ENCODE data around the gene STIM2. TPM values are rescaled to one million over a fixed set of nuclear protein-coding genes. Genes with fewer than 3 reads are reported as not detected.

Gene STIM2
- total and polyA plus RNA-seq, 2 donors (not counting 3 experiments of a cell fraction or from before 2014, with no cell fraction given) = 21.0 to 21.2 TPM

DNA sequence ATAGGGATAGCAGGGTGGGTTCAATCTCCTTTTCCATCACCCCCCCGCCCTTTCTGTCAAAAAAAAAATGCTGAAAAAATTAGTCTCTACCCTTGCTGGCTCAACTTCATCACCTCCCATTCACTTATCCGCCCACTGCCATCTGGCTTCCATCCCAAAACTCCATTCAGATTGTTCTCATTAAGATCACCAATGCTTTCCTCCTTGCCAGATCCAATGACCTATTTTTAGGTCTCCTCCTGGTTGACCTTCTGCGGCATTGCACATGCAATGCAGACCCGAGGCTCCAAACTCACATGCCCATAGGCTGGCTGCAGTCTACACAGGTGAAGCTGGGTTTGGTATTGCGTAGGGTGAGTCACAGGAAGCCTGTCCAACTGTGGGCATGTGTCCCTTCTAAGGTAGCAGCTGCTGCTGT, 21.1 kb upstream of the STIM2 start:
- H3K4me2 ChIP-seq (ENCODE audit: insufficient read depth, low read length) = no peak overlapping the region
- dilution Hi-C loops (cut with MboI; ENCODE audit: extremely low pct_ligation_motif_present, low sequenced_read_pairs) = no loop called here

DNA sequence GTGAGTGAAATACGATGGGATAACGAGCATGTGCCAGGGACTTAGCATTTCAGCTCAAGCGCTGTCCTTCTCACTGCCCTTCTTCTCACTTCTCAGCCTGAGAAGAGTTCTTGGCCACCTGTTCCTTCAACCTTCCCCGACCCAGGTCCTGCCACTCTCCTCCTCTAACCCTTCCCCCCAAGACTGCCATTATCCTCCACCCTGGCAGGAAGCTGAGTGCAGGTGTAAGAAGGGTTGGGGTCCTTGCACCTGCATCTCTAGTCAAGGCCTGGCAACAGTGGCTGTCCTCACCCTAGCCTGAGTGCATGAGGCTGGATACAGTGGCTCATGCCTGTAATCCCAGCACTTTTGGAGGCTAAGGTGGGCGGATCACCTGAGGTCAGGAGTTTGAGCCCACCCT, 19.9 kb upstream of the STIM2 start:
- H3K4me3 ChIP-seq (replicated peaks in 1 of 3; ENCODE audit: insufficient read depth in 1 of 3, low read depth in 1 of 3, low read length in 3 of 3) = no peak overlapping the region
- BruUV-seq (replicated peaks) = no TSS peak
- H3K27ac ChIP-seq (ENCODE audit: insufficient read depth, low read depth, low read length) = no peak overlapping the region
- no peaks in the 10 kb centered on the region for H3K9me1 ChIP-seq (replicated peaks; ENCODE audit: control insufficient read depth, extremely low read depth, insufficient read depth, low read length)
- H3K4me1 ChIP-seq (ENCODE audit: control insufficient read depth, extremely low read depth, insufficient read depth, low read length) = no peaks in the 10 kb centered on the region
- no peaks in the 10 kb centered on the region for H3K9me3 ChIP-seq (replicated peaks; ENCODE audit: control insufficient read depth, insufficient read depth, low read length)
- no peaks in the 10 kb centered on the region for H3K36me3 ChIP-seq (ENCODE audit: control insufficient read depth in 2 of 2, extremely low read depth in 1 of 2, insufficient read depth in 2 of 2, low read length in 2 of 2)
- CTCF ChIA-PET = no interaction called here
- intact Hi-C loops (cut with micrococcal nuclease) (no loop called here), dilution Hi-C loops (cut with MboI; ENCODE audit: extremely low pct_ligation_motif_present, low sequenced_read_pairs) (no loop called here)
- H3K27me3 ChIP-seq (ENCODE audit: control insufficient read depth in 2 of 2, insufficient read depth in 2 of 2, low read length in 2 of 2) = peaks cover 0 to 7% of the 10 kb centered on the region in 2 experiments
- no peak overlapping the region for H2AFZ ChIP-seq (ENCODE audit: low read depth, low read length)
- DNase-seq (ENCODE audit: low read depth, low spot score) (no peak), FAIRE-seq (no peak)
- POLR2A ChIA-PET = no interaction called here
- no peak overlapping the region for H3K9ac ChIP-seq (replicated peaks; ENCODE audit: extremely low read depth, insufficient read depth, low read length)
- no peaks in the 10 kb centered on the region for H3K79me2 ChIP-seq (ENCODE audit: control insufficient read depth, insufficient read depth, low read length)
- no peak overlapping the region for H3K4me2 ChIP-seq (ENCODE audit: insufficient read depth, low read length)
- no peaks in the 10 kb centered on the region for H4K20me1 ChIP-seq (replicated peaks; ENCODE audit: control insufficient read depth, extremely low read depth, insufficient read depth, low read length)
- no peak for TF ChIP-seq FOS (IDR thresholded peaks at IDR 0.05; ENCODE audit: borderline replicate concordance, insufficient read depth, low read length)
- TF ChIP-seq POLR2A (IDR thresholded peaks at IDR 0.05; ENCODE audit: low read depth, low read length) = no peak
- TF ChIP-seq JUN (IDR thresholded peaks at IDR 0.05; ENCODE audit: borderline replicate concordance, insufficient read depth, insufficient read length, low read depth) = no peak
- no peak for TF ChIP-seq EZH2 (IDR thresholded peaks at IDR 0.05; ENCODE audit: borderline replicate concordance, low read depth, low read length, severe bottlenecking)
- TF ChIP-seq, protein P1, sequence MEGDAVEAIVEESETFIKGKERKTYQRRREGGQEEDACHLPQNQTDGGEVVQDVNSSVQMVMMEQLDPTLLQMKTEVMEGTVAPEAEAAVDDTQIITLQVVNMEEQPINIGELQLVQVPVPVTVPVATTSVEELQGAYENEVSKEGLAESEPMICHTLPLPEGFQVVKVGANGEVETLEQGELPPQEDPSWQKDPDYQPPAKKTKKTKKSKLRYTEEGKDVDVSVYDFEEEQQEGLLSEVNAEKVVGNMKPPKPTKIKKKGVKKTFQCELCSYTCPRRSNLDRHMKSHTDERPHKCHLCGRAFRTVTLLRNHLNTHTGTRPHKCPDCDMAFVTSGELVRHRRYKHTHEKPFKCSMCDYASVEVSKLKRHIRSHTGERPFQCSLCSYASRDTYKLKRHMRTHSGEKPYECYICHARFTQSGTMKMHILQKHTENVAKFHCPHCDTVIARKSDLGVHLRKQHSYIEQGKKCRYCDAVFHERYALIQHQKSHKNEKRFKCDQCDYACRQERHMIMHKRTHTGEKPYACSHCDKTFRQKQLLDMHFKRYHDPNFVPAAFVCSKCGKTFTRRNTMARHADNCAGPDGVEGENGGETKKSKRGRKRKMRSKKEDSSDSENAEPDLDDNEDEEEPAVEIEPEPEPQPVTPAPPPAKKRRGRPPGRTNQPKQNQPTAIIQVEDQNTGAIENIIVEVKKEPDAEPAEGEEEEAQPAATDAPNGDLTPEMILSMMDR (IDR thresholded peaks at IDR 0.05; ENCODE audit: extremely low read depth in 1 of 2, insufficient read depth in 1 of 2, low read depth in 1 of 2, low read length in 2 of 2) = no peak
- TF ChIP-seq MYC (IDR thresholded peaks at IDR 0.05; ENCODE audit: low read depth, low read length) = no peak
- TF ChIP-seq, protein P2, sequence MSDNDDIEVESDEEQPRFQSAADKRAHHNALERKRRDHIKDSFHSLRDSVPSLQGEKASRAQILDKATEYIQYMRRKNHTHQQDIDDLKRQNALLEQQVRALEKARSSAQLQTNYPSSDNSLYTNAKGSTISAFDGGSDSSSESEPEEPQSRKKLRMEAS (IDR thresholded peaks at IDR 0.05; ENCODE audit: insufficient read depth, insufficient read length) = no peak
- no peak for TF ChIP-seq GATA2 (IDR thresholded peaks at IDR 0.05; ENCODE audit: insufficient read depth, insufficient read length, low read depth, low read length)
- no peak for TF ChIP-seq POLR2AphosphoS5 (IDR thresholded peaks at IDR 0.05; ENCODE audit: insufficient read depth, low read depth, low read length)

More for the DNA sequence above, 21.1 kb upstream of the STIM2 start:
- no peak overlapping the region for H3K27ac ChIP-seq (ENCODE audit: insufficient read depth, low read depth, low read length)
- no peaks in the 10 kb centered on the region for H3K36me3 ChIP-seq (ENCODE audit: control insufficient read depth in 2 of 2, extremely low read depth in 1 of 2, insufficient read depth in 2 of 2, low read length in 2 of 2)
- ChIA-PET POLR2A (no interaction called here), CTCF (no interaction called here)
- H3K4me3 ChIP-seq (replicated peaks in 1 of 3; ENCODE audit: insufficient read depth in 1 of 3, low read depth in 1 of 3, low read length in 3 of 3) = no peak overlapping the region
- no peak overlapping the region for H3K9ac ChIP-seq (replicated peaks; ENCODE audit: extremely low read depth, insufficient read depth, low read length)
- no TSS peak for BruUV-seq (replicated peaks)
- intact Hi-C loops (cut with micrococcal nuclease) = loop anchor here (2.0 kb wide), 1 partner anchor 15 kb away; no protein-coding TSS in a partner anchor
- no peak overlapping the region for H2AFZ ChIP-seq (ENCODE audit: low read depth, low read length)
- peaks cover 0 to 7% of the 10 kb centered on the region in 2 experiments for H3K27me3 ChIP-seq (ENCODE audit: control insufficient read depth in 2 of 2, insufficient read depth in 2 of 2, low read length in 2 of 2)
- no peaks in the 10 kb centered on the region for H3K79me2 ChIP-seq (ENCODE audit: control insufficient read depth, insufficient read depth, low read length)
- no peak for FAIRE-seq
- no peaks in the 10 kb centered on the region for H3K9me3 ChIP-seq (replicated peaks; ENCODE audit: control insufficient read depth, insufficient read depth, low read length)
- H3K4me1 ChIP-seq (ENCODE audit: control insufficient read depth, extremely low read depth, insufficient read depth, low read length) = no peaks in the 10 kb centered on the region
- H3K9me1 ChIP-seq (replicated peaks; ENCODE audit: control insufficient read depth, extremely low read depth, insufficient read depth, low read length) = no peaks in the 10 kb centered on the region
- H4K20me1 ChIP-seq (replicated peaks; ENCODE audit: control insufficient read depth, extremely low read depth, insufficient read depth, low read length) = no peaks in the 10 kb centered on the region
- no peak for DNase-seq (ENCODE audit: low read depth, low spot score)
- TF ChIP-seq JUN (IDR thresholded peaks at IDR 0.05; ENCODE audit: borderline replicate concordance, insufficient read depth, insufficient read length, low read depth) (no peak), POLR2A (IDR thresholded peaks at IDR 0.05; ENCODE audit: low read depth, low read length) (no peak), EZH2 (IDR thresholded peaks at IDR 0.05; ENCODE audit: borderline replicate concordance, low read depth, low read length, severe bottlenecking) (no peak), FOS (IDR thresholded peaks at IDR 0.05; ENCODE audit: borderline replicate concordance, insufficient read depth, low read length) (no peak), POLR2AphosphoS5 (IDR thresholded peaks at IDR 0.05; ENCODE audit: insufficient read depth, low read depth, low read length) (no peak), MYC (IDR thresholded peaks at IDR 0.05; ENCODE audit: low read depth, low read length) (no peak)
- TF ChIP-seq, protein P1 (IDR thresholded peaks at IDR 0.05; ENCODE audit: extremely low read depth in 1 of 2, insufficient read depth in 1 of 2, low read depth in 1 of 2, low read length in 2 of 2) = no peak

Data from endothelial cell of umbilical vein (primary cell).